H1 (cell line): ENCODE measurements around the gene ZNRF2. TPM values are rescaled to one million over a fixed set of nuclear protein-coding genes. Genes with fewer than 3 reads are reported as not detected.

ENCODE experiments used
- CTCF ChIA-PET: fragments of 300-600 bp; sonication (Branson Sonifier 250); formaldehyde crosslinking; loops from one replicate; lab custom pipeline; 2021; ENCODE audit not compliant: partially characterized antibody; lab: Charles Lee
- POLR2A ChIA-PET: fragments of 300-600 bp; sonication (Branson Sonifier 250); formaldehyde crosslinking; loops from one replicate; lab custom pipeline; 2021; ENCODE audit warnings: inconsistent platforms; ENCODE audit not compliant: partially characterized antibody; lab: Charles Lee
- DNase-seq, 2 experiments: peaks; one replicate each; pipeline versions ENCODE4 v3.0.0 to v3.0.0-alpha.2; 2010 to 2022; ENCODE audit warnings: low spot score in 2 of 2, low read depth in 1 of 2, mixed read lengths in 1 of 2
- FAIRE-seq: peaks from 2 replicates; lab custom pipeline; 2011; peaks lifted over from hg19 to GRCh38; lab: Jason Lieb, UNC
- H2AFZ ChIP-seq: 2 replicates; pipeline ENCODE4 v1.8.1; 2012; ENCODE audit warnings: low read length, inconsistent platforms
- H2AK5ac ChIP-seq: 2 replicates; pipeline ENCODE4 v1.6.1; 2013; ENCODE audit warnings: low read depth, low read length
- H2BK120ac ChIP-seq: replicated peaks from 2 replicates; pipeline ENCODE3; 2013; ENCODE audit warnings: low read depth, low read length, inconsistent platforms
- H2BK12ac ChIP-seq: 2 replicates; pipeline ENCODE4 v1.6.1; 2013; ENCODE audit warnings: low read depth, low read length
- H2BK15ac ChIP-seq: 2 replicates; pipeline ENCODE4 v1.6.1; 2013; ENCODE audit warnings: low read length
- H2BK20ac ChIP-seq: 2 replicates; pipeline ENCODE4 v1.6.1; 2013; ENCODE audit warnings: low read length
- H2BK5ac ChIP-seq: 2 replicates; pipeline ENCODE4 v1.6.1; 2013; ENCODE audit warnings: low read depth, low read length
- H3K14ac ChIP-seq: 2 replicates; pipeline ENCODE4 v1.6.1; 2013; ENCODE audit warnings: inconsistent platforms; ENCODE audit not compliant: insufficient read length
- H3K18ac ChIP-seq: 2 replicates; pipeline ENCODE4 v1.6.1; 2013; ENCODE audit warnings: low read length; ENCODE audit errors: extremely low read depth
- H3K23ac ChIP-seq: 2 replicates; pipeline ENCODE4 v1.6.1; 2013; ENCODE audit warnings: inconsistent platforms; ENCODE audit not compliant: insufficient read length
- H3K23me2 ChIP-seq: 2 replicates; pipeline ENCODE4 v1.6.1; 2013; ENCODE audit warnings: low read depth, low read length
- H3K27ac ChIP-seq: 2 replicates; pipeline ENCODE4 v1.6.1; 2011; ENCODE audit warnings: low read depth, low read length, inconsistent platforms
- H3K27me3 ChIP-seq, 4 experiments: replicated peaks in 1 of 4; 1 replicate in 1 of 4; 2 replicates in 3 of 4; pipeline versions ENCODE4 v1.6.1 to v1.8.1; 2011 to 2013; ENCODE audit warnings: low read length in 3 of 4, mild to moderate bottlenecking in 3 of 4, inconsistent platforms in 2 of 4, mixed read lengths in 2 of 4, moderate library complexity in 1 of 4; ENCODE audit not compliant: control insufficient read depth in 3 of 4, insufficient read depth in 3 of 4; ENCODE audit errors: extremely low read depth in 1 of 4
- H3K36me3 ChIP-seq, 4 experiments: 2 replicates each; pipeline versions ENCODE4 v1.6.1 to v1.8.1; 2011 to 2013; ENCODE audit warnings: mild to moderate bottlenecking in 4 of 4, low read length in 3 of 4, moderate library complexity in 2 of 4, control low read depth in 1 of 4, inconsistent platforms in 1 of 4; ENCODE audit not compliant: insufficient read depth in 4 of 4, control insufficient read depth in 2 of 4
- H3K4ac ChIP-seq: replicated peaks from 2 replicates; pipeline ENCODE3; 2013; ENCODE audit warnings: low read length, low read depth, mixed read lengths, inconsistent platforms; ENCODE audit not compliant: insufficient read length
- H3K4me1 ChIP-seq, 4 experiments: replicated peaks in 1 of 4; 1 replicate in 1 of 4; 2 replicates in 3 of 4; pipeline versions ENCODE4 v1.6.1 to v1.8.1; 2011 to 2013; ENCODE audit warnings: low read length in 3 of 4, inconsistent platforms in 2 of 4, mixed read lengths in 1 of 4; ENCODE audit not compliant: insufficient read depth in 4 of 4, control insufficient read depth in 3 of 4
- H3K4me2 ChIP-seq, 2 experiments: 2 replicates each; pipeline versions ENCODE4 v1.6.1 to v1.8.1; 2011 to 2013; ENCODE audit warnings: low read depth in 2 of 2, low read length in 2 of 2, control low read depth in 1 of 2, inconsistent platforms in 1 of 2, mild to moderate bottlenecking in 1 of 2; ENCODE audit not compliant: insufficient read depth in 1 of 2
- H3K4me3 ChIP-seq, 4 experiments: fragments of 200-600, 300-600 bp in 1 of 4; sonication (generic), shearing (Covaris generic), sonication (Bioruptor Twin) in 1 of 4; 2 replicates each; pipeline versions ENCODE4 v1.5.1 to v1.8.1; 2011 to 2016; ENCODE audit warnings: low read length in 4 of 4, low read depth in 3 of 4, control low read depth in 2 of 4, inconsistent platforms in 2 of 4, mild to moderate bottlenecking in 2 of 4, mixed read lengths in 1 of 4, moderate library complexity in 1 of 4; ENCODE audit not compliant: insufficient read depth in 2 of 4; ENCODE audit errors: extremely low read depth in 1 of 4
- H3K56ac ChIP-seq: replicated peaks from 2 replicates; pipeline ENCODE3; 2013; ENCODE audit warnings: low read depth, mild to moderate bottlenecking, mixed read lengths, low read length, inconsistent platforms; ENCODE audit not compliant: insufficient read length
- H3K79me1 ChIP-seq: 2 replicates; pipeline ENCODE4 v1.6.1; 2013; ENCODE audit warnings: low read depth, low read length, control low read depth
- H3K79me2 ChIP-seq, 2 experiments: 2 replicates each; pipeline versions ENCODE4 v1.6.1 to v1.8.1; 2012 to 2013; ENCODE audit warnings: low read length in 2 of 2, mild to moderate bottlenecking in 2 of 2, inconsistent platforms in 1 of 2; ENCODE audit not compliant: insufficient read depth in 2 of 2, control insufficient read depth in 1 of 2
- H3K9ac ChIP-seq, 4 experiments: replicated peaks in 1 of 4; 1 replicate in 1 of 4; 2 replicates in 3 of 4; pipeline versions ENCODE4 v1.6.1 to v1.8.1; 2011 to 2013; ENCODE audit warnings: low read depth in 3 of 4, low read length in 3 of 4, control low read depth in 2 of 4, mild to moderate bottlenecking in 2 of 4, moderate library complexity in 2 of 4, inconsistent platforms in 1 of 4; ENCODE audit errors: extremely low read depth in 1 of 4
- H3K9me3 ChIP-seq, 2 experiments: 2 replicates each; pipeline versions ENCODE4 v1.6.1 to v1.8.1; 2012 to 2013; ENCODE audit warnings: mild to moderate bottlenecking in 2 of 2, moderate library complexity in 2 of 2, control low read depth in 1 of 2, inconsistent platforms in 1 of 2, low read depth in 1 of 2, low read length in 1 of 2, mixed read lengths in 1 of 2; ENCODE audit not compliant: insufficient read depth in 2 of 2
- H4K20me1 ChIP-seq, 2 experiments: replicated peaks in 1 of 2; 2 replicates each; pipeline versions ENCODE3 to v1.8.1; 2011 to 2013; ENCODE audit warnings: inconsistent platforms in 2 of 2, low read length in 2 of 2, mild to moderate bottlenecking in 1 of 2; ENCODE audit not compliant: insufficient read depth in 2 of 2, control insufficient read depth in 1 of 2
- H4K5ac ChIP-seq: 2 replicates; pipeline ENCODE4 v1.6.1; 2013; ENCODE audit warnings: low read length, low read depth, mixed read lengths, inconsistent platforms; ENCODE audit not compliant: insufficient read length
- H4K8ac ChIP-seq: 2 replicates; pipeline ENCODE4 v1.8.0; 2013; ENCODE audit warnings: mild to moderate bottlenecking, moderate library complexity, low read length, inconsistent platforms; ENCODE audit not compliant: insufficient read depth; ENCODE audit errors: extremely low read depth
- H4K91ac ChIP-seq: replicated peaks from 2 replicates; pipeline ENCODE3; 2013; ENCODE audit warnings: low read length, mixed read lengths, inconsistent platforms; ENCODE audit not compliant: insufficient read length
- BACH1 ChIP-seq: IDR thresholded peaks from 2 replicates; pipeline ENCODE4 v1.6.1; 2012; ENCODE audit warnings: low read length, improper control_type of control experiment
- MAFK ChIP-seq: IDR thresholded peaks from 2 replicates; pipeline ENCODE4 v1.6.1; 2012; ENCODE audit warnings: low read depth, mild to moderate bottlenecking, improper control_type of control experiment, low read length
- SIN3A ChIP-seq, 2 experiments: IDR thresholded peaks in 1 of 2; conservative IDR thresholded peaks in 1 of 2; 2 replicates each; pipeline ENCODE4 v1.6.1; 2011 to 2012; ENCODE audit warnings: low read length in 2 of 2, improper control_type of control experiment in 1 of 2, low read depth in 1 of 2, mild to moderate bottlenecking in 1 of 2
- WGBS, 2 experiments: shearing (Covaris generic) in 1 of 2; methylation state at CpG; one replicate each; pipeline versions ENCODE4 v1.1.6 to v1.1.7; 2013 to 2015; ENCODE audit warnings: low lambda C conversion rate in 2 of 2, mixed read lengths in 2 of 2, inconsistent platforms in 1 of 2, low coverage in 1 of 2, missing lambda C conversion rate in 1 of 2; ENCODE audit not compliant: insufficient replicate concordance in 2 of 2, insufficient coverage in 1 of 2, insufficient read length in 1 of 2; ENCODE audit errors: extremely low coverage in 1 of 2, missing lambda C conversion rate in 1 of 2; 5-methylcytosine and 5-hydroxymethylcytosine counted together
- polyA plus RNA-seq, 7 experiments: library from polyadenylated mRNA; depleted of rRNA in 3 of 7; stranded (reverse) in 5 of 7; unstranded in 2 of 7; fragments of >200 nt in 5 of 7; fragments of 200-250 nt in 2 of 7; gene quantifications; 1 replicate in 5 of 7; 2 replicates in 1 of 7; 4 replicates in 1 of 7; pipeline versions ENCODE4 v1.2.1 to v1.2.3, GENCODE V29; 2011 to 2013; ENCODE audit warnings: missing spikeins in 2 of 7, mixed read lengths in 2 of 7
- total RNA-seq: library from RNA; stranded (reverse); fragmentation: NEBNext Ultra II Directional; extraction: Animal tissue kit (Norgen Biotek cat#: 25700); gene quantifications from 2 replicates; pipeline ENCODE4 v1.2.1, GENCODE V29; 2021

The ZNRF2 gene
- total and polyA plus RNA-seq, 2 of the 8 experiments (the other 6 are each of a cell fraction or from before 2014, with no cell fraction given) = 2.9 to 16.2 TPM

- Histone ChIP-seq H3K23ac (no peak overlapping the region), H2AK5ac (no peak overlapping the region)
- 82% methylated on average over 2 of the region's 2 CpGs; no CpG with 5 or more reads in 1 of the 2 experiments for WGBS, 2 experiments
- TF ChIP-seq MAFK (peak; percentile 51), BACH1 (peak; percentile 79), SIN3A (conservative IDR thresholded peaks at IDR 0.05 in 1 of 2, IDR thresholded peaks at IDR 0.05 in 1 of 2; ENCODE audit: low read depth in 1 of 2, low read length in 2 of 2) (no peak)
- TF ChIP-seq, all 59 proteins: peak for 2
- H3K4me1 ChIP-seq = peaks cover 0 to 21% (median 4%) of the 10 kb centered on the region in 4 experiments; a peak in 3 of 7 replicates
- no peak overlapping the region for H3K4me2 ChIP-seq
- no peak overlapping the region for H3K56ac ChIP-seq
- no peak for FAIRE-seq
- no peak overlapping the region for H3K27ac ChIP-seq
- no peak overlapping the region for H2BK12ac ChIP-seq
- H3K18ac ChIP-seq = no peak overlapping the region
- no peak overlapping the region for H3K9ac ChIP-seq
- no peak overlapping the region for H2AFZ ChIP-seq
- ChIA-PET POLR2A (interaction anchor here (0.6 to 0.8 kb wide), 2 partner anchors 63 to 204 kb away, joined by 3 read pairs; no protein-coding TSS in a partner anchor), CTCF (interaction anchor here (0.8 to 1.7 kb wide), 6 partner anchors 8 to 199 kb away, joined by 3 to 4 read pairs (median 3); no protein-coding TSS in a partner anchor)
- H3K36me3 ChIP-seq = no peaks in the 10 kb centered on the region
- no peak overlapping the region for H2BK15ac ChIP-seq
- no peak overlapping the region for H3K14ac ChIP-seq
- no peak overlapping the region for H2BK120ac ChIP-seq
- no peak overlapping the region for H4K91ac ChIP-seq
- no peak overlapping the region for H2BK5ac ChIP-seq
- H3K9me3 ChIP-seq = no peaks in the 10 kb centered on the region
- H4K8ac ChIP-seq = no peak overlapping the region
- H3K79me2 ChIP-seq = peaks cover 0 to 88% of the 10 kb centered on the region in 2 experiments; a peak in 3 of 4 replicates
- H4K20me1 ChIP-seq = no peaks in the 10 kb centered on the region
- no peak overlapping the region for H3K4ac ChIP-seq
- no peaks in the 10 kb centered on the region for H3K79me1 ChIP-seq
- H3K27me3 ChIP-seq = no peaks in the 10 kb centered on the region
- H2BK20ac ChIP-seq = no peak overlapping the region
- no peak overlapping the region for H4K5ac ChIP-seq
- H3K23me2 ChIP-seq = no peaks in the 10 kb centered on the region
- no peak overlapping the region for H3K4me3 ChIP-seq
- DNase-seq = no peak
Observed at GRCh38 chr7:30348083-30348560, 63.7 kb downstream of the ZNRF2 start.
